Measurements from ENCODE around the gene ALG6.

Gene ALG6

DNA sequence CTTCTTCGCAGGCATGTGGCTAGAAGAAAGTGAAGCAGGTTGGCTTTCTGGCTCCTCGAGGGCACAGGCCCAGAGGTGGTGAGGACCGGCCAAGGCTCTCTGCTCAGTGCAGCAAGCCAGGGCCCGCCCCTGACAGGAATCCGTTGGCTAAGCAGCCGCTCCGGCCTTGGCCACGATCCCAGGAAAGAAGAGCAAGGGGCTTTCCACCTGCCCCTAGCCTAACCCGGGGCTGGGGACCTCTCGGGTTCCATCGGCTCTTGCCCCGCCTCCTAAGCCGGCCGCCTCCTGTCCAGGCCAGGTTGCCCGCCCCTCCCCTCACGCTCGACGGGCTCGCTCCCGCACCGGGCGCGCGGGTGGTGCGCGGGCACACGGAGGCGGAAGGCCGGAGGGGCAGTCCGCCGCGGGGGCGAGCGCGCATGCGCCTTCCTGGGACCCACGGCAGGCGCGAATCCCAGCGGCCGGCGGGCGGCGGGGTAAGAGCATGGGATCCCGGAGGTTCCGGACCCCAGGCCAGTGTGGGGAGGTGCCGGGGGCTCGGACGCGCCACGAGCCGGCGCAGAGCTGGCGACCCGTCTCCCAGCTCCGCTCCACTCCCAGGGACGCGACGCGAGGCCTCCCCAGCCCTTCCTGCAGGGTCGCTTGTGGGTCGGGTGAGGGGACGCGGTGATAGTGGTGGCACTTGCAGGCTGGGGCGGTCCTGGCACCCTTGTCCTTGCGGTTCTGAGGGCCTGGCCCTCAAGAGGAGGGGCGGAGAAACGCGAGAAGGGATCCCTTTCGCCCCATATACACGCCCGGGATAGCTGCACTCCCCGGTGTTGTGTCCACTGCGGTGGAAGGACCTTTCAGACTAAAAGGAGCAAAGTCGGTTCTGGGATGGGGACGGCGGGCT, at the start of gene ALG6:
Gene ALG6 (plus strand): TSS at position 413 of the 889 bp plus-strand sequence. CDS start 3,351 bp downstream, outside the sequence.
- peak; percentile 98 for DNase-seq

DNA sequence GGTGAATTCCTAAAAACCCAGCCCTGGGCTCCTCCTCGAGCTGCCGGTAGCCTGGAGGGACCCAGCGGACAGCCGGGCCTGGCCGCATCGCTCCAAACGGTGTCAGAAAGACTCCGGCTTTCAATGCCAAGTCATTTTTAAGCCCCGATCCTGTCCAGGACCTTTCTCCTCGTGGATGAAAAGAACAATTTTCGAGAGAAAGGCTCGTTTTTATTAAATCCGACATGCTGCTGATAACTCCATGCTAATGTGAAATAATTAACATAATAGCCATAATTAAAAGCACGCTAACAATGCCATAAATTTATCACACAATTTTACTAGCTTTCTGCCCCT, 49.6 kb upstream of the ALG6 start:
- DNase-seq, result no peak

DNA sequence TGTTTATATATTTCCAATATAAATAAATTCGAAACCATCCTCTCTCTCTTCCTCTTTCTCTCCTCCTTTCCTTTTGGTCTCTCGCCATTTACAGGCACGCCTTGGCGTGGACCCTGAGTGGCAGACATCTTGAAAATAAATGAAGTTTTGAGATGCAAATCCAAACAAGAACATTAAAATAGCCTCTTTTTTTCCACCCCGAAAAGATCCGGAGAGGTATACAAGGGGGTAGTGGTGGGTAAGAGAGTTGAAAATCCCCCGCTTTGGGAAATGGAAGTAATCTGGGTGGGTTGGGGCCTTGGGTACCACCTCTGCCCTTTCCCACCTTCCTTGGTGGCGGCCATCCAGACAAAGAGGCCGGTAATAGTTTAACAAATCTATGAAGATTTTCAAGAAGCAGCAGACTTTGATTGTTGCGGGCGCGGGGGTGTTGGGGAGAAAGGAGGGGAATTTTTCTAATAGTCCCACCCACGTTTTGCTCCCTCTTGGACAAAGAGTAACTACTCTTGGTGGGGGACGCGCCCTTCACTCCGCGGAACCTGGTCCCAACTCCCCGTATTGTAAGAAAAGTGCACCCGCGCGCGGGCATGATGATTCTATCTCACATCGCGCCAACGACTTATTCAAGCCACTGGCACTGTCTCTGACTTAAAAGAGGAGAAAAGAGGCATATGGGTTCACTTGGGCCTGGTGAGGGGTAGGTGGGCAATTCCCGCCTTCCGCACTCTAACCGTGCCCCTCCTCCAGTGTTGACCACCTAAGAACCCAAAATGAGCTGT, 49.0 kb upstream of the ALG6 start:
- no peak for DNase-seq

DNA sequence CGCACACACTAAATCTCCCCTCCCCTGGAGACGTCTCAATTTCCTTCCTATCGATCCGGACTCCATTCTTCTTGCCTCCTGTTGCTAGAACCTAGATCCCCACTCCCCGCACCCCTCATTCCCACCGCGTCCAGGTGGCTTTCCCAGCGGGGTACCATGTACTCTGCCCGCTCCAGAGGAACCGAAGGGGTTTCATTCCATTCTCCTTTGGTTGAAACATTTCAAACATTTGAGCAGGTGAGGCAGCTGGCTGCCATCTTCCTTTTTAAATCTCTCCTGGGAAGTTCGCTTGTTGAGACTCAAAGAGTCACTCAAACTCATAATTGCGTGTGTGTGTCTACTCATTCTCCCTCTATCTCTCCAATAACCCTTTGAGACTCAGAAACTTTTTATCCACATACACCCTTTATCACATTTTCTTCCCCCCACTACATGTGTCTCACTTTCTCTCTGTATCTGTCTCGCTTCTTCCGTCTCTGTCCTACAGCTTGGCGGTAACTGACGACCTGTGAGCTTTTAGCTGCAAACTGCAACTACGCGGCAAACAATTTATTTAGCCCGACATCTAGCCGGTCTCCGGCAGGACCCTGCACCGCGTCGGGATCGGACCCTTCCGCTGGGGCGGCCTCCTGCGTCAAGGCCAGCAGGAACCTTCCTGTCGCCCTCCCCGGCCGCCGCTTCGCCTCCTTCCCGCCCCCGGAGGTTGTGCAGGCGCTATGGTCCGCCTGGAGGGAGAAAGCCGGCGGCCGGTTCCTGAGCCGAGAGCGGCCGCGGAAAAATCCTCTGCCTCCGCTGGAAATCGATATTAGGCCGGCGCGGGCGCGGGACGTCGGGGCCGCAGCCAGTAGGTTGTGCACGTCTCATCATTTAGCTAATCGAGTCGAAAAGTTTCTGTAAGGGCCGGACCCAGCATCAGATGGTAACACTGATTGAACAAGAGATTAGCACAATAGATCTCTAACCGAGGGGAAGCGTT, 48.1 kb upstream of the ALG6 start:
- no peak for DNase-seq

DNA sequence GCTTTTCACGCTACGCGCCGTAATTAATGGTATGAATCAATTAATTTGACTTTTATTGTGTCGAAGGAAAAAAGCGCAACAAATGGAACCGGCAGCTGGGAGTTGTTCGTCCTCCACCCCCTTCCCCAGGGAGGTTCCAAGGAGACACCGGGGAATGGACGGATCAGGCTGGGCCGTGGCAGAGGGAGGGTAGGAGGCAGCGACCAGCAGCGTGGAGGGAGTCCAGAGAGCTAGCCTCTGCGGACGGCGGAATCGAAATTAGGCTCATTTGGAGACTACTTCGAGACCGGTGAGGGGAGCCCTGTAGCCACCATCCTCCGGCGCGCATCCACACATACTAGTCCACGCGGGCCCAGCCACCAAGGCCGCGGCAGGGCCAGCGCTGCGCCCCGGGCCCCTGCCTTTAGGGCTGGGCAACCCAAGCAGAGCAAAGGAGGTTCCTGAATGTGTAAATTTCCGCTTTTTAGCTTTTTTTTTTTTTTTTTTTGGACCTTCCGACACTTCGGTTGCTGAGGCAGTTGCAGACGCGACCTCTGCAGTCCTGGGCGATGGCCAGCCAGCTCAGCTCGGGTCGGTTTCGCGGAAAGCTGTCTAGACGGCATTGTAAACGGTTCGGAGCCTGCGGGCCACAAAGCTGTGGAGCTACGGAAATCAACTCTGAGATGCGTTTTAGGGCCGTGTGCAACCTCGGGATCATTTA, 47.3 kb upstream of the ALG6 start:
- DNase-seq, result no peak

DNA sequence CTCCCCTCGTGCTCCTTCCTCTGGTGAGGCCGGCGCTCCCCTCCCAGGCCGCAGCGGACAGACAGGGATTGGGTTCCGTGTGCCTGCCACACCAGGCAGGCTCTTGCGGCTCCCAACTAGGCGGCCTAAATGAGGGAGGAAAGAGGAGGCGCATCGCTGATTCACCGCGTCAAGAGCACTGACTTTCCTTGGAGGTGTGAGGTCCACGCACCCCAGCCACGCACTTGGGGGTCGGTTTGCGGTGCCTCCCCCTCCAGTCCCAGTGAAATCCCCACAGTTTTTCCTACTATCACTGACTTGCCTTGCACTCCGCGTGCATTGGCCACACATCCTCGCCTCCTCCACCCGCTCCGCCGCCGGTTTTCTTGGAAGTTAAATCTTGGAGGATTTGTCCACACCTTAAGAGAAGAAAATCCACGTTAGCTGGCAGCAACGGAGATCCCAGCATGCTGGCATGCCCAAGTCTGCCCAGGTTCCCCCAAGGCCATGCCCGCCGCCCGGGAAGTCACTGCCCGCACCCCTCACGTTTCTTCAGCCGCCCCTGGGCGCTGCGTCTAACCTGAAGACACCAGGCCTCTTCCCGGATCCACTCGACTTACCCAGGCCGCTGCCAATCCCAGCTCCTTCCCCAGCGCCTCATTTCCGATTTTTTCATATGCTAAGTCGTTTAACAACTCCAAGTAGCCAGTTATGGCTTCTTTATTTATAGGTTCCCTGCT, 46.2 kb upstream of the ALG6 start:
- no peak for DNase-seq

DNA sequence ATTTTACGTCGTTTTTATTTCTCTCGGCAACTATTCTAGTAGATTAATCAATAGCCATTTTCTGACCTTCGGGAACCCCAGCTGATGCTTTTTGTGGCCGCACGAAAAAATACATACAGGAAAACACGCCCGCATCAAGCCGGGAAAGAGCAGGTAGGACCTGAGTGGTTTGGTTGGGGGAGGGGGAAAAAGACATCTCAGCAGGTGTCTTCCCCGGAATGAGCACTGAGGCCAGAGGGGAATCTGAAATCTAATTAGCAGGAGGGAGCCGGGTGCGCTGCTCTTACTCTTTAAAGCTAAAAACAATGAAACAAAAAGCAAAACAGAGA, 45.7 kb upstream of the ALG6 start:
- DNase-seq, result peak; percentile 61

DNA sequence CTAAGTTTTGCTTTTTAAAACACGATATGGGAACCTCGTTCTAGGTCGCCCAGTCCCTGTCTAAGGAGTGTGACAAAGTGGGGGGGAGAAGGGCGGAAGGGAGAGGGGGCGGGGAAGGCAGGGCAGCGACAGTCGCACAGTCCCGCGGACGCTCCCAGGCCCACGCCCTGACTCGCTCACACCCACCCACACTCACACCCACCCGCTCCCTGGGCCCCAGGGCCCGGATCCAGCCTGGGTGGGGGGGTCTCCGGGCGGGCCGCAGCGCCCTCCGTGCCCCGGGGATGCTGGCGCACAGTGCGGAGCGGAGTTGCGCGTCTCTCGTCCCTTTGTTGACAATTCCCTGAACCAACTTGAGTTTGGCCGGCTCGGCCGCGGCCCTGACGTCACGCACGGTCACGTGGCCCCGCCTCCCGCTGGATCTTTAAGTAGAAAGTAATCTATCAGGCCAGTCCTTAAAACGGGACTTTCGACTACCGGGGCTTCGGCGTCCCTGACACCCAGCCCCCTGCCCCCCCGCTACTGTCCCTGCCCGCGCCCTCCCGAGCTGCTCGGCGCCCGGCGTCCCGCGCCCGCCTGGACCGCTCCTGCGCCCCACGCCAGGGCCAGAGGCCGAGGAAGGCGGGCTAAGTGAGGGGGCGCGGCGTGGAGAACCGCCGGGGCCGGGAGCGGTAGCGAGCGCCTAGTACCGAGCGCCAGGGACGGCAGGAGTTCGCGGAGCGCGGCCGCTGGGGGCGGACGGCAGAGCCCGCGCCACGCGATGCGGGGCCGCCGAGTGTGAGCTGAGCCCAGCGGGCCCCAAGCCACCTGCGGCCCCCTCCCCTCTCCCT, 45.1 kb upstream of the ALG6 start, which contains the start of gene FOXD3:
Gene FOXD3 (plus strand): TSS at position 454 of the 830 bp plus-strand sequence. CDS start 492 bp downstream, outside the sequence.
- peak; percentile 74 for DNase-seq

DNA sequence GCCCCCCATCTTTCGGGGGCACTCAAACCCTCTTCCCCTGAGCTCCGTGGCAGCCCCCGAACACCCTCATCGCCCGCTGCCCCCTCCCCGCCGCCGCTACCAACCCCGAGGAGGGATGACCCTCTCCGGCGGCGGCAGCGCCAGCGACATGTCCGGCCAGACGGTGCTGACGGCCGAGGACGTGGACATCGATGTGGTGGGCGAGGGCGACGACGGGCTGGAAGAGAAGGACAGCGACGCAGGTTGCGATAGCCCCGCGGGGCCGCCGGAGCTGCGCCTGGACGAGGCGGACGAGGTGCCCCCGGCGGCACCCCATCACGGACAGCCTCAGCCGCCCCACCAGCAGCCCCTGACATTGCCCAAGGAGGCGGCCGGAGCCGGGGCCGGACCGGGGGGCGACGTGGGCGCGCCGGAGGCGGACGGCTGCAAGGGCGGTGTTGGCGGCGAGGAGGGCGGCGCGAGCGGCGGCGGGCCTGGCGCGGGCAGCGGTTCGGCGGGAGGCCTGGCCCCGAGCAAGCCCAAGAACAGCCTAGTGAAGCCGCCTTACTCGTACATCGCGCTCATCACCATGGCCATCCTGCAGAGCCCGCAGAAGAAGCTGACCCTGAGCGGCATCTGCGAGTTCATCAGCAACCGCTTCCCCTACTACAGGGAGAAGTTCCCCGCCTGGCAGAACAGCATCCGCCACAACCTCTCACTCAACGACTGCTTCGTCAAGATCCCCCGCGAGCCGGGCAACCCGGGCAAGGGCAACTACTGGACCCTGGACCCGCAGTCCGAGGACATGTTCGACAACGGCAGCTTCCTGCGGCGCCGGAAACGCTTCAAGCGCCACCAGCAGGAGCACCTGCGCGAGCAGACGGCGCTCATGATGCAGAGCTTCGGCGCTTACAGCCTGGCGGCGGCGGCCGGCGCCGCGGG, 44.2 kb upstream of the ALG6 start:
- peak; percentile 82 for DNase-seq

DNA sequence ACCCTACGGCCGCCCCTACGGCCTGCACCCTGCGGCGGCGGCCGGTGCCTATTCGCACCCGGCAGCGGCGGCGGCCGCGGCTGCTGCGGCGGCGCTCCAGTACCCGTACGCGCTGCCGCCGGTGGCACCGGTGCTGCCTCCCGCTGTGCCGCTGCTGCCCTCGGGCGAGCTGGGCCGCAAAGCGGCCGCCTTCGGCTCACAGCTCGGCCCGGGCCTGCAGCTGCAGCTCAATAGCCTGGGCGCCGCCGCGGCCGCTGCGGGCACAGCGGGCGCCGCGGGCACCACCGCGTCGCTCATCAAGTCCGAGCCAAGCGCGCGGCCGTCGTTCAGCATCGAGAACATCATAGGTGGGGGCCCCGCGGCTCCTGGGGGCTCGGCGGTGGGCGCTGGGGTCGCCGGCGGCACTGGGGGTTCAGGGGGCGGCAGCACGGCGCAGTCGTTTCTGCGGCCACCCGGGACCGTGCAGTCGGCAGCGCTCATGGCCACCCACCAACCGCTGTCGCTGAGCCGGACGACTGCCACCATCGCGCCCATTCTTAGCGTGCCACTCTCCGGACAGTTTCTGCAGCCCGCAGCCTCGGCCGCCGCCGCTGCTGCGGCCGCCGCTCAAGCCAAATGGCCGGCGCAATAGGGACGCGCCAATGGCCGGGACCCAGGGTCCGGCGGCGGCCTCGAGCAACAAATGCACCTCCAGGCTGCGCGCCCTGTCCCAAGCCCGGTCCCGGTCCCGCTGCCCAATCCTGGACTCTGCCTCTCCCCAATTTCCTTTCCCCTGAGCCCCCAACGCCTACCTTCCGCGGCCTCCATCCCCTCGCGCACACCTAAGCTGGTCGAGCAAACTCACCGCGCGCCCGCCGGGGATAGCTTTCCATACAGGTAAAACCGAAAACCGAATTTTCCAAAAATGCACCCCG, 43.3 kb upstream of the ALG6 start:
- peak; percentile 72 for DNase-seq

DNA sequence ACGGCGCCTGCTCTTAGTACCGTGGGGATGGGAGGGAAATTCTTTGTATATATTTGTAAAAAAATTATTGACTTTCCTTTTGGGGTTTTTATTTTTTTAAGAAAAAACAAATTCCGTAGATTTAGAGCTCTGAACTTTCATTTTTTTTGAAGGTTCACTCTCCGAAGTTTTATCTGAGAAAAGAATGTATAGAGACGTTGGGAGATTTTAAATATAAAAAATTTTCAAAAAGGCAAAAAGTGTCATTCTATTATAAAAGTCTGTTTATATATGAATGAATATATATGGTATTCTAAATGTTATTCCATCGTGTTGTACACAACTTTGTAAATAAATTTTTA, 42.7 kb upstream of the ALG6 start:
- DNase-seq, result no peak

DNA sequence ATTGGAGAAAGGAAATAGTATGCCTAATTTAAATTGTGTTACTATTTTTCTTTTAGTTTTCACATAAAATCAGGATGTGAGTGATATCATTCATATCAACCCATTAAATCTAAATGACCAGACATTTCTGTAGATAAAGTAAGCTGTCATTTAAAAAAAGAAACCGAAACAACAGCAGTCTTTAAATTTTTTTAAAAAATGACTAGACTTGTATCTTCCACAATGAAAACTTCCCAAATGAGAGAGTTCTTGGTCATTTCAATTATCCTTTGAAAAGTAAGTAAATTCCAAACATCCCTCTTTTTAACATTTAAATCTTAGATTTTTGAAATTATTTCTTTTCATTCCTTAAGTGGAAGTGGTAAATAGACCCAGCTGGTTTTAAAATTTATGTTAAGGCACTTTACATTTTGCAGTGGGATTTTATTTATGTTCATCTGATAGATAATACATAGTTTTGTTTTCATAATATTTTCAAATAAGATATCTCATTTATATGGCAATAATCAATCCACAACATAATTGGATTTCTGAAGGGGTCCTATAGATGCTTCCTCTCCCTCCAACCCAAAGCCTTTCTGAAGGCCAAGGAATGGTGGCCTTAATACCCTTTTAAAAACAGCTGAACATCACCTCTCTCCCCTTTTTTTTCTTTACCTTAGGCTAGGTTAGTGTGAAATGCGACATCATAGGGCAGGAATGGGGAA, 42.0 kb upstream of the ALG6 start:
- peak; percentile 8 for DNase-seq

DNA sequence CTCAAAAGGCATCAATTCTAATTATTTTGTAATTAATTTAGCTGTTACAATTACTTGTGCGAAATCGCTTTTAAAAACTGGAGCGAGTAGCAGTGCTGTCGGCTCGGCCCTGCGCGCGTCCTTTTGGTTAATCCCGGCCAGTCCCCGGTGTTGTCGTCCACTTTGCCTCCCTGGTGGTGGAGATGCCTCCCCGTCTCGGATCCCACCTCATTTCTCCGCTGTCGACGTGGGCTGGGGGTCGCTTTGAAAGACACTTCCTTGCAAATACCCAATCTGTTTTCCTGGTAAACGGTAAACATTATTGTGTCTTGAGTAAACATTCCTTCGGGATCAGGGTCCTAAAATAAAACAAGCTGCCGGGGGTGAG, 41.3 kb upstream of the ALG6 start:
- DNase-seq, result peak; percentile 66

DNA sequence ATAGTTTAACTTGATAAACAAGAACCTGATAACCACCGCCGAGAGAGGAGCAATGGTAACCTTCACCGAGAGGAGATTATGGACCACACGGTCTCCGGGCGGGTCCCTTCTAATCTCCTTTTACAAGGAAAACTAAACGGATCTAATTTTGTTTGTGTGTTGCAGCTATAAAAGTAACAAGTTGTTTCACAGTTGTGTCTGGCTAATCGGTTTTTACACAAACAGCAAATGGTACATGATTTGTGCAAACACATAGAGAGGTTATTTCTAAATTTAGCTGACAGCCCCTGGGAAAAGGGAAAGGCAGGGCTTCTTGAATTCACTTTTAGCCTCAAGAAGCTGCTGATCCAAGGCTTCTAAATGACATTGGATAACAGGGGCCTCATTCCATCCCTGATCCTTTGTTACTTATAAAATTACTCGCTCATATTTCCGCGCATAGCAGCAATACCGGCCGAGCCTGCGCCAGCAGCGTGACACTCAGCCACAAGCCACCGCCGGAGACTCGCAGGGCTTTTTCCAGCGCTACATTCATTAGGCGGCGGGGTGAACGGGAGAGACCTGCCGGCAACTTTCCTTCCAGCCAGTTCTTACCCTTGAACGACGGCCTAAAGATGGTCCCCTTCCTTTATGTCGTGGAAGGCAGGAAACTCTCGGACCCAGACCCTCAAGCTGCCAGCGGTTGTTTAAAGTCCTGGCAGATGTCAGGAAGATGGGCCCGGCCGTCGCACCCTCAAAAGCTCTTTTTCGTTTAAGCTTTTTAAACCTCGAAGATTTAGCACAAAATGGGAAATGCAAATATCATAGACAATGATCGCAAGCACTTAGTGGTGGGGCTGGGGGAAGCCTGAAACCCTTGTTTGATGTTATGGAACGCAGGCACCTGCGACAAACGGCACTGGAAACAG, 40.7 kb upstream of the ALG6 start:
- DNase-seq, result peak; percentile 72

DNA sequence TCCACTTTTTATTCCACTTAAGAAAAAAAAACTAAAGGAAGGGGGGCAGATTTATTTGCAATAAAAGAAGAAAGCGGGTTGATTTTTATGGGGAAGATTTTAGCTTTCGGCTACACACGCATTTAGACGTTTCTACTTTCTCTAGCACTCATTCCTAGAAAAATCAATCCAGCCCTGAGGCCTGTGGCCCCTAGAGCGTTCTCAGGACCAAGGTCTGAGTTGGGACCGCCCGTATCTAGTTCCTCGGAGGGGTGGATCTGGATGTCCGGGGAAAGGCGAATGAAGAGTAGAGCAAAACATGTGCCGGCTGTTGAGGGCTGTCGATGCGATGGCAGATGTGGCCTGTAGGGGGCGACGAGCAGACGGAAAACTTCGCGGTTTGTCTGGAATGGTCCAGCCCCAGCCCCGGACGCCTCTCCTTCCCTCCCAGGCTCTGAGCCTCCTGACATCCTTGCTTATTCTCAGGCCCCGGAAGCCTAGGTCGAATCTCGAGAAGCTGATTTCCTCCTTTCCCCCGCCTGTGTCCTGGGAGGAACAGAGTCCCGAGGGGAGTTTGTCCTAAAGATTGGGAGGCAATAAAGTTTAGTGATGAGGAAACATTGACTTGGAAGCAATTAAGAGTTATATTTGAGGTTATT, 39.9 kb upstream of the ALG6 start:
- peak; percentile 88 for DNase-seq

DNA sequence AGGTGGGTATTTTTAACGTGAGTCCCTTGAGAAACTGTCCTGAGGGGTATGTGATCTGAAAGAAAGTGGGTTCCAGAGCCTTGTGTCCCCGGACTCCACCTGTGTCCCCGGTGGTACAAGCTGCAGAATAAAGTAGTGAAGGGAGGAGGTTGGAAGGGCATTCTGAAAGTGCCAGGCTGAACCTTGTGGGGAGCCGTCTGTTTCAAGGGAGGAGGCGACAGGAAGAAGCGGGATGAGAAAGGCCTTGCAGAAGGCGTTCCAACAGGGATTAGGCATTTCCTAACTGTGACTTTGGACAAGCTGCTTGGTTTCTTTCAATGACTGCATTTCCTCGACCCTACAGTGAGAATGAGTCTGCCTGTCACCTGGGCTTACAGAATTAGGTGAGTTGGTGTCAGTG, 39.3 kb upstream of the ALG6 start:
- DNase-seq, result no peak

All from NCI-H82 (cell line).